COLO668 (cell line): Measurements from ENCODE around the gene NFATC2.

ENCODE experiments used
- DNase-seq: peaks from one replicate; lab custom pipeline; 2025; ENCODE audit not compliant: unreplicated experiment; lab: John Stamatoyannopoulos, UW

NFATC2 gene

GRCh38 chr20:51516855-51517254, 25.7 kb downstream of the NFATC2 start:
- DNase-seq: no peak

DNA sequence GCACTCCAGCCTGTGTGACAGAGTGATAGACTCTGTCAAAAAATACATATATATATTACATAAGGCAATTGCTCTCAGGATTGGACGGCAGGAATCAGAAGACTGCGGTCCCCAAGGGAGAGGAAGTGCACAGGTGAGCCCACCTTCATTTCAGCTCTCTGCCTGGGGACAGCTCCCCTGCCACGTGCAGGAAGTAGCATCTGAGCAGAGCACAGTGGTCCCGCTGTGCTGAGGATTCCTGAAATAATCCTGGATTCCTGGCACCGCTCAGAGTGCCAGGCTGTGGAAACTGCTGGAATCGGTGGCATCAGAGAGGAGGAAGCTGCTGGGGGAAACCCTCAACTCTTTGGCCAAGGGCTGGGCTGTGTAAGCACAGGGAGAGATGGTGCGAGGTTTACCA, 27.7 kb downstream of the NFATC2 start:
- no peak for DNase-seq

- no peak for DNase-seq
Measured at GRCh38 chr20:51514249-51514648, 28.3 kb downstream of the NFATC2 start.

- DNase-seq: no peak
Measured at GRCh38 chr20:51513545-51513944, 29.0 kb downstream of the NFATC2 start.

DNA sequence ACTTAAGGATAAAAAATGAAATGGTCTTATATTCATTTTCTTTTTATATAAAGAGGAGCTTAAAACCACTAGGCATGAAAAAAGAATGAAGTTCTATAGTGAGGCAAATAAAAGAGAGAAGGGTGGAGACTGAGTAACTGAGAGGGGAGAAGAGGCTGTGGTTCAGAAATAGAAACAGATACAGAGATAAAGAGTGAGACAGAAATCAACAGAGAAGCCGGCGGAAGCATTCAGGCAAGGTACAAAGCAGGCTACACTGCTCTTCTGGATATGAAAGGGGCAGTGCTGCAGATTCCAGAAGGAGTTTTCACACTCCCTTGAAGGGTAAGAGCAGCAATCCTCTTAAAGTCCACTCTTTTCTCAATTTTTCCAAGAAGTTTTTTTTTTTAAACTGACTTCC, 29.9 kb downstream of the NFATC2 start:
- DNase-seq: no peak

DNA sequence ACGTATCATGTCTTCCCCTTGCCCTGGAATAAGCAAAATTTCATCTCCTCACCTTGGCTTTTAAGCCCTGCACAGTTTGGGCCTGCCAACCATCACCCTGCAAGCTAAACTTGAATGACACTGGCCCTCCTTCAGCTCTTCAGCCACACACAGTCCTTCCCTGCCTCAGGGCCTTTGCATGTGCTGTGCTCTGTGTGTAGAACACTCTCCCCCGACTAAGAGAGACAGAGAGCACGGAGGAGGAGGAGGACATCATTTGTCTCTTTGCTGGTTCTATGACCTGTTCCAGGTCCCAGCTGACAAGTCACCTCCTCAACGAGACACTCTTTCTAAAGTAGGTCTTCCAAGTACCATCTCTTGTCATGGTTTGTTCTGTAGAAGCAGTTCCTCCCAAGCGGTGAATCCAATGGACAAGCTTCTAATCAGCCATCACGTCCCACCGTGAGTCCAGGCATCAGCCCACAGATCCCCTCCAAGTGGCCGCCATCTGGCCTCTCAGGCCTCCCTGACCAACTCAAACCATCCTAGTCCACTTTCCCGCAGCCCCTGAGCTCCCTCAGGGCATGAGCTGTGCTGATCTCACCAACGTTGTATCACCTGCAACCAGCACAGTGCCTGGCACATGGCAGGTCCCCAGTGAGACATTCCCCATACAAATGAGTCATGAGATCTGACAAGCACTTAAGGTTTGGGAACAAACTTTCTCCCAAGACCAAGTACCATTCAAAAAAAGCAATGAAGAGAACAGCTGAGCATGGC, 30.5 kb downstream of the NFATC2 start:
- no peak for DNase-seq

DNA sequence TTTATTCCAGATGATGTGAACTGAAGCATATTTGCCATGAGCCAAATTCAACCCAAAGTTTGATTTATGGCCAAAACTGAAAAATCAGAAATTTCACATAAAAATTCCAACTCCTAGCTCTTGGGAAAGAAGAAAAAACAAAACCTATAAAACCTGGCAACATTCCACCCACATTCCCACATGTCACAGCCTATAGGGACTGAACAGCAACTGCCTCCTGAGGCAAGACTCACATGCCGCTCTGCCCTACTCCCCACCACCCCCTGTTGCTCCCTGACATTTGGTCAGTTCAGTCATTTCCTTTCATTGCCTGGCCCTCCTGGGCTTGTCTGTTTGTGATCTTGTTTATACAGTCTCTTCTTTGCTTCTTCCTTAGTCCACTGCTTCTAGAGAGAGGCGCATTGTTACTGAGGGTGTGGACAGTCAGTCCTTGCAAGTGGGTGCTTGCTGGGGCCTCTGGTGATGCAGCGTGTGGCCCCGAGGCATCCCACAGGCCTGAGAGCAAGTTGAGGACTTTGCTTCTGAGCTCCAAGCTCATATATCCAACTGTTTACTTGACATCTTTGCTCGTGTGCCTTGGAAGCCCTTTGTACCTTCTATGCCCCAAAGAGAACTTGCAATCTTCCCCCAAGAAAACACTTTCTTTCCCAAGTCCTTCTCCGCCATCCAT, 31.4 kb downstream of the NFATC2 start:
- no peak for DNase-seq

GRCh38 chr20:51510169-51510568, 32.4 kb downstream of the NFATC2 start:
- no peak for DNase-seq

DNA sequence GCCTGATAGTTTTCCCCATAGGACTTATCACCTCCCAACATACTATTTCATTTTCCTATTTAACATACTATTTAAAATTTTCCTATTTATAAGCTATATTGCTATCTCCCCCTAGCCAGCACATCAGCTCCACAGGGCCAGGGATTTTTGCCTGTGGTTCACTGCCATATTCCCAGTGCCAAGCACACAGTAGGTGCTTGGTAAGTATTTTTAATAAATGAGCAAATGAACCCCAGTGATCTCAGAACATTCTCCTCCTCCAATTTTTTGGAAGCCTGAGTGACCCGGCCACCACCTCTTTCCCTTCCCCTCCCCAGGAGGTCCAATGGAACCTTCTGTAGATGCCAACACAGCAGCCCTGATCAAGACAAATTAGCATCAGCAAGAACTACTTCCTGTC, 33.3 kb downstream of the NFATC2 start:
- no peak for DNase-seq

DNA sequence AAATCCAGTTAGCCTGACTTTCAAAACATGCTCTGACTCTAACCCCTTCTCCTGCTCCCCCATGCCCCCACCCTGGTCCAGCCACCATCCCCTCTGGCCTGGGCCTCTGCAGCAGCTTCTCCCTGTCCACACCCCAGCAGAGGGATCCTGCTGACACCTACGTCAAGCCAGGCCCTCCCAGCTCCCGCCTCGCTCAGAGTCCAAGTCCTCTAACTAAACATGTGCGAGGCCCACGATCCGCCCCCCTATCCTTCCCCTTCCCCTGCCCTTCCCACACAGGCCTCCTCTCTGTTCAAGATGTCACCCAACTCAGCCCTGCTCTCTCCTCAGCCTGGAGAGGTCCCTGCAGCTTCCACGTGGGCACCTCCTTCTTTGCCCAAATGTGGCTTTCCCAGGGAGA, 33.7 kb downstream of the NFATC2 start:
- no peak for DNase-seq

GRCh38 chr20:51508158-51508557, 34.4 kb downstream of the NFATC2 start:
- no peak for DNase-seq

GRCh38 chr20:51507216-51508036, 35.1 kb downstream of the NFATC2 start:
- no peak for DNase-seq

DNA sequence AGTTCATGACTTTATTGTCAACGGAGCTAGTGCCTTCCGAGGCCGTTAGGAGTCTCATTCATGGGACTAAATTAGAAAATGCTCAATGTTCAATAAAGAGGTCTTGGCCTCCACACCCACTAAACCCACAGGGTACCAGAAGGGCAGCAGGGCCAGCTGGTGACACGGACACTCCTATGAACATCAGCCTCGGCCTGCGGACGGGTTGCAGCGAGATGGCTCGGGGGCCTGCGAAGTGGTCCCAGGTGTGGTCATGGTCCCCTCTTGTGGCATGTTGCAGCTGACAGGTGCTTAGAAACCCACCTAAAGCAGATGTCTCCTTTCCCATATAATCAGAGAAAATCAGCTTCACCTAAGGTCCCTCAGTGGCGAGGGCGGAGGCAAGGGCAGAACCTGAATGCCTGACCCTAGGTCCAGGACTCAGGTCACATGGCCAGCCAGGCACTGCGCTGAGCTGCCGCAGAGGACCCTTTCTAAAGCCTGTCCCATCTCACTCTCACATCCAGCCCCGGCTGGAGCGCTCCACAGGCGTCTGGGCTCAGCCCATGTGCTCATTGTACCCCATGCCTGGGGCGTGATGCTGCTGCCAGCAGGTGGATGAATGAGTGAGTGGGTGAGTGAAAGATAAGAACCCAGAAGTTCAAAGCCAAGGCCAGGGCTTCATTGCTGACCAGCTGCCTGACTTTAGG, 35.8 kb downstream of the NFATC2 start:
- no peak for DNase-seq

DNA sequence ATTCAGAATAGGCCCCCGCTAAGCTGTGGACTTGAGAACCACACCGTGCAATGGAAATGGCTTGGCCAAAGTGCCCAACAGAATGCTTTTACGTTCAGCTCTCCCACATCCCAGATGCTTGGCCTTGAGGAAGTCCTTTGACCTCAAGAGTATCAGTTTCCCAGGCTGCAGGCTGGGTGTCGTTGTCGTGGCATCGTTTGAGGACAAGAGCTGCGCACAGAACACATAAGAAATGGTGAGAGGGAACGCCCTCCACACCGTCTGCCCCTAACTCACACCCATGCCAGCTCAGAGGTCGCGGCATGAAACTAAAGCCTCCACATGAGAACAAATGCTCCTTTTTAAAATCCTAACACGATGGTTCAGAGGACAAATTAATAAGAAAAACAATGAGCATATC, 37.0 kb downstream of the NFATC2 start:
- DNase-seq: no peak

GRCh38 chr20:51503376-51503775, 39.1 kb downstream of the NFATC2 start:
- DNase-seq: no peak

DNA sequence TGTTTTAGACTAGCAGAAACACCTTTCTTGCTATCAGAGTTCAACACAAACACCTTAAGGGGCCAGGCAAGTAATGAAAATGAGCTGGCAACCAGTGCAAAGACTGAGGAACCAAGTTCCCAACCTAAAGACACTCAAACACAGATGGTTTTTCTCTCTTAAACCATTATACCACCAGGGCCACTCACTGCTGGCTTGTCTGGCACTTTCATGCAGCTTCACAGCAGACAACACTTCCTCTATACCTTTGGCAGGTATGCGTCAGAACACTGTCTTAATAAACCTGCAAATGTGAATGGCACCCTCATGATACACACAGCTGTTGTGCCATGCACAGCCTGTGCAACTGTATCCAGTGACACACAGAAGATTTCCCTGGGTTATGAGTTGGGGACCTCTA, 41.6 kb downstream of the NFATC2 start:
- DNase-seq: no peak

DNA sequence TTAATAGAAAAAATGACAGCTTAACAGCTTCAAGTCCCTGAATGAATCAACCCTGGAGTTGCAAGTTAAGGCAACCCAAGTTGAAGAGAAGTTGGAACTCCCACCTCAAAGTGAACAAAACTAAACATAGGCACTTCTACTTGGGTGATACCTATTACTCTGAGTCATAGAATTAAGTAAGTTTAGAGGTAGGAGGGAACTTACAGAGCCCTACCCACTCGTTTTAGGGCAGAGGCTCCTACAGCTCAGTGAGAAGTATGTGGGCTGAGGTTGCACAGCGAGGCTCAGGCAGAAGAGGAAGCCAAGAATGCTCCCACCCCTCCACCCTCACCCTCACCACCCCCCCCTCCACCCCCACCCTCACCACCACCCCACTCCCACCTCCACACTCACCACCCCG, 42.2 kb downstream of the NFATC2 start:
- no peak for DNase-seq

DNA sequence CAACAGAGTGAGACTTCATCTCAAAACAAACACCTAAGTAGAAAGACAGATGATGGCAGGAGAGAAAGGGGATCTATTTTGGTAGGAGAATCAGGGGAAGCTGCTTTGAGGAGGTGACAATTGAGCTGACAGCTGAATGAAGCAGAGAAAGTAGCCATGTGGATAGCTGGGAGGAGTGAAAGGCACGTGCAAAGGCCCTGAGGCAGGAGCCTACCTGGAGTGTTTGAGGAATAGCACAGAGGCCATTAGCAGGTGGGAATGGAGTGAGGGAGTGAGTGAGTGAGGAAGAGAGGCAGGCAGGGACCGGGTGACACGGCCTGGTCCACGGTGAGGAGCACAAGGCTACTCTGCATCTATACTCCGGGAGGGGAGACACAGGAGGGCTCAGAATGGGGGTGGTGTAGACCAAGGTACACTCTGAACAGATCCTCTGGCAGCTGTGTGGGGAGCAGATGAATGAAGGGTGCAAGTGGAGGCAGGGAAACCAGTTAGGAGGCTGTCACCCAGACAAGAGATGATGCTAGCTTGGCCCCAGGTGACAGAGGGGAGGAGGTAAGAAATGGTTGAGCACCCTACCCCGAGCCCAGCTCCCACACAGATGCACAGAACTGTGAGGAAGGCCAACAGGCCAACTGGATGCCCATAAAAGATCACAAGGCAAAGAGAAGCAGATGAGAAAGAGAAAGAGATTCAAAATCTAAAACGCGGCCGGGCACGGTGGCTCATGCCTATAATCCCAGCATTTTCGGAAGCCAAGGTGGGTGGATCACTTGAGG, 43.6 kb downstream of the NFATC2 start:
- no peak for DNase-seq

GRCh38 chr20:51497542-51498467, 44.7 kb downstream of the NFATC2 start:
- no peak for DNase-seq

GRCh38 chr20:51496964-51497363, 45.6 kb downstream of the NFATC2 start:
- DNase-seq: no peak
